ENCODE results near the gene EPB41L4B. TPM values are rescaled to one million over a fixed set of nuclear protein-coding genes. Genes with fewer than 3 reads are reported as not detected.

Gene EPB41L4B
- total and polyA plus RNA-seq, 2 donors (not counting 1 experiment from before 2014, with no cell fraction given), result 0.56 to 2.8 TPM

DNA sequence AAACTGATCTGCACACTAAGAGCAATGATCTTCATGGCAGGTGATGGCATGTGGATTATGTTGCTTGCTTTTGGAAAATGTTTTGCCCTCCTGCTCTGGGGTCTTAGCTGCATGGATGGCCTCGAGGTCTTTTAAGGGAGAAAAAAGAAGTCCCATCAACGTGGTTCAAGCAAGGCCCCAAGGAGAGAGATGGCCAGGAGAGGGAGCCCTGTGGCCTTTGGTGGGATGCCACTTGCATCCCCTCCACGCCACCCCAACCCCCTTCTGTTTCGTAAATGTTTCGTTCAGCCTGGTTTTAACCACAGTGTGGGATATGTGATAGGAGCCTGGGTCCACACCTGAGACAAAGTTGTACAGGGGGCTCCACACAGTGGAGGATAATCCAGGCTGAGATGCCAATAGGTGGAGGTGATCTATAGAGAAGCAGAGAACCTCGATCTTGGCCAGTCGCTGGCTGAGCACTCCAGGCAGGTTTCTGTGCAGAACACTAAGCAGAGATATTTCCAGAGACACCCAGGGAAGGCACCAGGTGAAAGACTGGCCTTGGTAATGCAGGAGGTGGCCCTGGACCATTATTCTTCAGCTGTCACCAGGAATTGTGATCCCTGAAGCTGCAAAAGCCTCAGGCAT, 128.0 kb downstream of the EPB41L4B start:
- Histone ChIP-seq H3K36me3 (ENCODE audit: control insufficient read depth, insufficient read depth, low read length) (no peaks in the 10 kb centered on the region), H2AFZ (ENCODE audit: low read length) (no peak overlapping the region), H4K20me1 (ENCODE audit: control insufficient read depth, extremely low read depth, insufficient read depth, low read length) (no peaks in the 10 kb centered on the region), H3K27me3 (ENCODE audit: control insufficient read depth, insufficient read depth, low read length) (no peaks in the 10 kb centered on the region), H3K4me1 (ENCODE audit: control insufficient read depth, extremely low read depth, insufficient read depth, low read length) (no peaks in the 10 kb centered on the region), H3K27ac (ENCODE audit: insufficient read depth, low read length) (no peak overlapping the region), H3K9ac (ENCODE audit: insufficient read depth, low read length) (no peak overlapping the region), H3K4me3 (replicated peaks in 1 of 4; ENCODE audit: control extremely low read depth in 1 of 4, insufficient read depth in 1 of 4, low read depth in 3 of 4, low read length in 4 of 4) (no peak overlapping the region), H3K4me2 (ENCODE audit: extremely low read depth, insufficient read depth, low read length) (no peak overlapping the region), H3K79me2 (ENCODE audit: control insufficient read depth, insufficient read depth, low read length) (no peaks in the 10 kb centered on the region), H3K9me3 (ENCODE audit: control insufficient read depth, insufficient read depth, low read depth, low read length) (no peaks in the 10 kb centered on the region)
- DNase-seq (ENCODE audit: low read depth in 2 of 2), result peak; percentile 7
- TF ChIP-seq, protein P1, sequence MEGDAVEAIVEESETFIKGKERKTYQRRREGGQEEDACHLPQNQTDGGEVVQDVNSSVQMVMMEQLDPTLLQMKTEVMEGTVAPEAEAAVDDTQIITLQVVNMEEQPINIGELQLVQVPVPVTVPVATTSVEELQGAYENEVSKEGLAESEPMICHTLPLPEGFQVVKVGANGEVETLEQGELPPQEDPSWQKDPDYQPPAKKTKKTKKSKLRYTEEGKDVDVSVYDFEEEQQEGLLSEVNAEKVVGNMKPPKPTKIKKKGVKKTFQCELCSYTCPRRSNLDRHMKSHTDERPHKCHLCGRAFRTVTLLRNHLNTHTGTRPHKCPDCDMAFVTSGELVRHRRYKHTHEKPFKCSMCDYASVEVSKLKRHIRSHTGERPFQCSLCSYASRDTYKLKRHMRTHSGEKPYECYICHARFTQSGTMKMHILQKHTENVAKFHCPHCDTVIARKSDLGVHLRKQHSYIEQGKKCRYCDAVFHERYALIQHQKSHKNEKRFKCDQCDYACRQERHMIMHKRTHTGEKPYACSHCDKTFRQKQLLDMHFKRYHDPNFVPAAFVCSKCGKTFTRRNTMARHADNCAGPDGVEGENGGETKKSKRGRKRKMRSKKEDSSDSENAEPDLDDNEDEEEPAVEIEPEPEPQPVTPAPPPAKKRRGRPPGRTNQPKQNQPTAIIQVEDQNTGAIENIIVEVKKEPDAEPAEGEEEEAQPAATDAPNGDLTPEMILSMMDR (conservative IDR thresholded peaks at IDR 0.05 in 1 of 2, IDR thresholded peaks at IDR 0.05 in 1 of 2; ENCODE audit: low read depth in 1 of 2, low read length in 2 of 2), result peak in 1 of 2 donors; percentile 35
- no peak for TF ChIP-seq EZH2 (IDR thresholded peaks at IDR 0.05; ENCODE audit: low read length, missing control alignments)

DNA sequence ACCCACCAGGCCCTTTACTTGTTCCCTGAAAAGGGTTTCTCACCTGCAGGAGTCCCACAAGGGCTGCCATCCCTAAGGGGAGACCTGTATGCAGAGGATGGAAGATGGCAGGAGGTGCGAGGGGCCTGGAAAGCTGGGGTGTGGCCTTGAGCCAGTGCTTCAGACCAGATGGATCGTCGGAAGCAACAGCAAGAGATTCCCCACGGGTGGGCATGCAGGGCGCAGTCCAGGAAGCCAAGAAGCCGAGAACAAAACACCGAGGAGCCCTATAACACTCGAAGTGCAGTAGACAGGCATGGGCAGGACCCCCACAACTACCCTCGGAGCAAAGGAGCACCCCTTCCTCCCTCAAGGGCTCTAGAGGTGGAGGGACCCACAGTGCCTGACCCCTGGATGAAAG, 129.1 kb downstream of the EPB41L4B start:
- Histone ChIP-seq H3K79me2 (ENCODE audit: control insufficient read depth, insufficient read depth, low read length) (no peaks in the 10 kb centered on the region), H3K4me1 (ENCODE audit: control insufficient read depth, extremely low read depth, insufficient read depth, low read length) (no peaks in the 10 kb centered on the region), H3K4me2 (ENCODE audit: extremely low read depth, insufficient read depth, low read length) (no peak overlapping the region), H4K20me1 (ENCODE audit: control insufficient read depth, extremely low read depth, insufficient read depth, low read length) (no peaks in the 10 kb centered on the region), H3K4me3 (replicated peaks in 1 of 4; ENCODE audit: control extremely low read depth in 1 of 4, insufficient read depth in 1 of 4, low read depth in 3 of 4, low read length in 4 of 4) (no peak overlapping the region), H2AFZ (ENCODE audit: low read length) (no peak overlapping the region), H3K27ac (ENCODE audit: insufficient read depth, low read length) (no peak overlapping the region), H3K27me3 (ENCODE audit: control insufficient read depth, insufficient read depth, low read length) (no peaks in the 10 kb centered on the region), H3K36me3 (ENCODE audit: control insufficient read depth, insufficient read depth, low read length) (no peaks in the 10 kb centered on the region), H3K9ac (ENCODE audit: insufficient read depth, low read length) (no peak overlapping the region), H3K9me3 (ENCODE audit: control insufficient read depth, insufficient read depth, low read depth, low read length) (no peaks in the 10 kb centered on the region)
- DNase-seq (ENCODE audit: low read depth in 2 of 2), result no peak
- TF ChIP-seq, protein P1 (conservative IDR thresholded peaks at IDR 0.05 in 1 of 2, IDR thresholded peaks at IDR 0.05 in 1 of 2; ENCODE audit: low read depth in 1 of 2, low read length in 2 of 2), result no peak
- no peak for TF ChIP-seq EZH2 (IDR thresholded peaks at IDR 0.05; ENCODE audit: low read length, missing control alignments)

- no peak overlapping the region for H3K27ac ChIP-seq (ENCODE audit: insufficient read depth, low read length)
- no peak overlapping the region for H2AFZ ChIP-seq (ENCODE audit: low read length)
- no peaks in the 10 kb centered on the region for H3K79me2 ChIP-seq (ENCODE audit: control insufficient read depth, insufficient read depth, low read length)
- no peak overlapping the region for H3K4me3 ChIP-seq (replicated peaks in 1 of 4; ENCODE audit: control extremely low read depth in 1 of 4, insufficient read depth in 1 of 4, low read depth in 3 of 4, low read length in 4 of 4)
- no peak overlapping the region for H3K9ac ChIP-seq (ENCODE audit: insufficient read depth, low read length)
- H3K27me3 ChIP-seq (ENCODE audit: control insufficient read depth, insufficient read depth, low read length), result no peaks in the 10 kb centered on the region
- no peaks in the 10 kb centered on the region for H3K9me3 ChIP-seq (ENCODE audit: control insufficient read depth, insufficient read depth, low read depth, low read length)
- H3K4me2 ChIP-seq (ENCODE audit: extremely low read depth, insufficient read depth, low read length), result no peak overlapping the region
- DNase-seq (ENCODE audit: low read depth in 2 of 2), result peak in 1 of 2 donors; percentile 41
- H4K20me1 ChIP-seq (ENCODE audit: control insufficient read depth, extremely low read depth, insufficient read depth, low read length), result no peaks in the 10 kb centered on the region
- H3K4me1 ChIP-seq (ENCODE audit: control insufficient read depth, extremely low read depth, insufficient read depth, low read length), result no peaks in the 10 kb centered on the region
- TF ChIP-seq, protein P1 (conservative IDR thresholded peaks at IDR 0.05 in 1 of 2, IDR thresholded peaks at IDR 0.05 in 1 of 2; ENCODE audit: low read depth in 1 of 2, low read length in 2 of 2), result no peak
- TF ChIP-seq EZH2 (IDR thresholded peaks at IDR 0.05; ENCODE audit: low read length, missing control alignments), result no peak
- no peaks in the 10 kb centered on the region for H3K36me3 ChIP-seq (ENCODE audit: control insufficient read depth, insufficient read depth, low read length)
These were observed 130.7 kb downstream of the EPB41L4B start for GRCh38 chr9:109190151-109190550.
